Heart right ventricle (tissue), 16 donors: Measurements from ENCODE around the gene RRM2. TPM values are rescaled to one million over a fixed set of nuclear protein-coding genes. Genes with fewer than 3 reads are reported as not detected.
"Not testable (repeated sequence)": the region's sequence is repeated elsewhere in the genome, so short reads cannot be mapped to it uniquely, and the experiment has no call there.

ENCODE experiments used
- ATAC-seq, 8 donors: fragments of 200-7000 bp; cut with Tn5 transposase; one replicate each; pipeline ENCODE4 v1.9.1; 2020; ENCODE audit warnings: mild to moderate bottlenecking in 8 of 8, moderate library complexity in 8 of 8, moderate number of reproducible peaks in 1 of 8
- DNase-seq, 2 donors: peaks; one replicate each; pipeline ENCODE4 v3.0.0-alpha.2; 2020
- H3K27ac ChIP-seq, 10 donors: fragments of 200-600 bp; sonication (generic) in 2 of 10; one replicate each; pipeline versions ENCODE4 v1.5.0 to v1.8.0; 2020 to 2022; ENCODE audit warnings: mild to moderate bottlenecking in 3 of 10
- H3K27me3 ChIP-seq, 7 donors: fragments of 200-600 bp; one replicate each; pipeline ENCODE4 v1.8.0; 2021 to 2022; ENCODE audit warnings: mild to moderate bottlenecking in 2 of 7
- H3K36me3 ChIP-seq, 9 donors: fragments of 200-600 bp; sonication (generic) in 1 of 9; one replicate each; pipeline versions ENCODE4 v1.5.0 to v1.8.0; 2020 to 2022; ENCODE audit warnings: mild to moderate bottlenecking in 2 of 9
- H3K4me1 ChIP-seq, 9 donors: fragments of 200-600 bp; sonication (generic) in 1 of 9; one replicate each; pipeline versions ENCODE4 v1.5.0 to v1.8.0; 2020 to 2022; ENCODE audit warnings: mild to moderate bottlenecking in 4 of 9
- H3K4me3 ChIP-seq, 10 donors: fragments of 200-600 bp; sonication (generic) in 2 of 10; one replicate each; pipeline versions ENCODE4 v1.5.0 to v1.8.0; 2020 to 2022; ENCODE audit warnings: mild to moderate bottlenecking in 7 of 10, moderate library complexity in 2 of 10
- H3K9me3 ChIP-seq, 11 donors: fragments of 200-600 bp in 10 of 11; sonication (generic) in 2 of 11; one replicate each; pipeline versions ENCODE4 v1.5.0 to v1.8.0; 2013 to 2022; ENCODE audit warnings: mild to moderate bottlenecking in 2 of 11, control low read depth in 1 of 11, moderate library complexity in 1 of 11
- WGBS, 2 donors: extraction: QIAGEN DNeasy Blood & Tissue Kit; methylation state at CpG; one replicate each; pipeline ENCODE4 v1.1.7; 2013; ENCODE audit warnings: inconsistent platforms in 1 of 2; 5-methylcytosine and 5-hydroxymethylcytosine counted together
- intact Hi-C, 10 donors: fragments of 100-400 bp; cut with DNase I; formaldehyde crosslinking; loops; one replicate each; pipeline versions ENCODE4 v1.11.1 to v1.14.2; 2022
- polyA plus RNA-seq, 2 donors: library from polyadenylated mRNA; stranded (reverse); fragments of 200-250 nt; gene quantifications; one replicate each; pipeline ENCODE4 v1.2.3, GENCODE V29; 2013
- total RNA-seq, 10 donors: library from RNA; stranded (reverse); fragmentation: NEBNext Ultra II Directional in 3 of 10; extraction: Animal tissue kit (Norgen Biotek cat#: 25700) in 3 of 10; gene quantifications; one replicate each; pipeline versions ENCODE4 v1.2.1 to v1.2.4, GENCODE V29; 2021 to 2023
- TF ChIP-seq, protein P1 (sequence below), 9 donors: fragments of 200-600 bp; sonication (generic) in 2 of 9; IDR thresholded peaks; one replicate each; pipeline versions ENCODE4 v1.5.0 to v1.8.0; 2021 to 2022; ENCODE audit warnings: antibody characterized with exemption in 9 of 9, mild to moderate bottlenecking in 5 of 9, moderate library complexity in 1 of 9
- donor health status: Arrhythmogenic right ventricular cardiomyopathy.
- donor health status: ischemic (EF 13 %, LVEDD 7.1; RV severe dilation, severe dysfunction).
- donor health status: healthy with polysubstance abuse.
- donor health status: DM: no; HTN: yes; CAD: no.
- donor health status: DM: no; HTN: no; CAD: no.
- donor health status: ischemic (EF 25% LVEDD 6.9; RV normal size, moderate dysfunction).
- donor health status: ischemic (EF 25% LVEDD 5.7; RV mildly dilated, moderate dysfunction).
- donor health status: healthy.
- donor health status: DM: yes; HTN: yes; CAD: no.
- donor health status: Ischemic cardiomyopathy.
- donor health status: ischemic (EF 35%, LVEDD 5.7; RV mildly dilated, moderate dysfunction).
- donor health status: nonischemic (EF 11% LVEDD 7.7; RV severe dilation, severe dysfunction).
- donor health status: DM: yes; HTN: yes; CAD: no.
- donor health status: PGD.
- donor health status: ischemic (EF 29% LVEDD 5.4; RV normal size, mild dysfunction).
- donor health status: nonischemic (EF 23%, LVEDD 6.1; RV moderate dilation, normal function).

RRM2 gene
- total and polyA plus RNA-seq, 12 donors: 0.08 to 18.7 (median 0.85) TPM

- ATAC-seq (no peak), DNase-seq (no peak)
- Histone ChIP-seq H3K4me3 (no peak overlapping the region), H3K36me3 (no peaks in the 10 kb centered on the region), H3K27ac (no peak overlapping the region), H3K9me3 (peaks cover 0 to 7% (median 0%) of the 10 kb centered on the region in 11 donors), H3K27me3 (no peaks in the 10 kb centered on the region), H3K4me1 (peaks cover 0 to 22% (median 3%) of the 10 kb centered on the region in 9 donors)
- TF ChIP-seq, protein P1, sequence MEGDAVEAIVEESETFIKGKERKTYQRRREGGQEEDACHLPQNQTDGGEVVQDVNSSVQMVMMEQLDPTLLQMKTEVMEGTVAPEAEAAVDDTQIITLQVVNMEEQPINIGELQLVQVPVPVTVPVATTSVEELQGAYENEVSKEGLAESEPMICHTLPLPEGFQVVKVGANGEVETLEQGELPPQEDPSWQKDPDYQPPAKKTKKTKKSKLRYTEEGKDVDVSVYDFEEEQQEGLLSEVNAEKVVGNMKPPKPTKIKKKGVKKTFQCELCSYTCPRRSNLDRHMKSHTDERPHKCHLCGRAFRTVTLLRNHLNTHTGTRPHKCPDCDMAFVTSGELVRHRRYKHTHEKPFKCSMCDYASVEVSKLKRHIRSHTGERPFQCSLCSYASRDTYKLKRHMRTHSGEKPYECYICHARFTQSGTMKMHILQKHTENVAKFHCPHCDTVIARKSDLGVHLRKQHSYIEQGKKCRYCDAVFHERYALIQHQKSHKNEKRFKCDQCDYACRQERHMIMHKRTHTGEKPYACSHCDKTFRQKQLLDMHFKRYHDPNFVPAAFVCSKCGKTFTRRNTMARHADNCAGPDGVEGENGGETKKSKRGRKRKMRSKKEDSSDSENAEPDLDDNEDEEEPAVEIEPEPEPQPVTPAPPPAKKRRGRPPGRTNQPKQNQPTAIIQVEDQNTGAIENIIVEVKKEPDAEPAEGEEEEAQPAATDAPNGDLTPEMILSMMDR (IDR thresholded peaks at IDR 0.05): no peak
- WGBS, 2 donors: 59 to 63% methylated on average over 7 of the region's 7 CpGs
- intact Hi-C loops: no loop called here
Measured at GRCh38 chr2:10101491-10101890, 21.0 kb upstream of the RRM2 start.

- Histone ChIP-seq H3K9me3 (peaks cover 0 to 12% (median 0%) of the 10 kb centered on the region in 11 donors), H3K27me3 (no peaks in the 10 kb centered on the region), H3K27ac (no peak overlapping the region), H3K4me3 (no peak overlapping the region), H3K36me3 (no peaks in the 10 kb centered on the region), H3K4me1 (peaks cover 0 to 14% (median 0%) of the 10 kb centered on the region in 9 donors)
- 70 to 82% methylated on average over 6 of the region's 6 CpGs for WGBS, 2 donors
- TF ChIP-seq, protein P1 (IDR thresholded peaks at IDR 0.05): no peak
- intact Hi-C loops: no loop called here
- ATAC-seq (peak in 1 of 8 donors; percentile 17), DNase-seq (no peak)
Measured at GRCh38 chr2:10103179-10103578, 19.4 kb upstream of the RRM2 start.

DNA sequence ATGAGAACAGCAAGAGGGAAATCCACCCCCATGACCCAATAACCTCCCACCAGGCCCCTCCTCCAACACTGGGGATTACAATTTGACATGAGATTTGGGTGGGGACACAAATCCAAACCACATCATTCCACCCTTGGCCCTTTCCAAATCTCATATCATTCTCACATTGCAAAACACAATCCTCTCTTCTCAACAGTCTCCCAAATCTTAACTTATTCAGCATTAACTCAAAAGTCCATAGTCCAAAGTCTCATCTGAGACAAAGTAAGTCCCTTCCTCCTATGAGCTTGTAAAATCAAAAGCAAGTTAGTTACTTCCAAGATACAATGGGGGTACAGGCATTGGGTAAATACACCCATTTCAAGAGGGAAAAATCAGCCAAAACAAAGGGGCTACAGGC lies 17.6 kb upstream of the RRM2 start:
- ATAC-seq, H3K27ac ChIP-seq, intact Hi-C loops, H3K27me3 ChIP-seq, DNase-seq, H3K4me3 ChIP-seq, H3K36me3 ChIP-seq: not testable (repeated sequence)
- H3K9me3 ChIP-seq: peaks cover 0 to 12% (median 0%) of the 10 kb centered on the region in 11 donors
- peaks cover 0 to 14% (median 0%) of the 10 kb centered on the region in 9 donors for H3K4me1 ChIP-seq

DNA sequence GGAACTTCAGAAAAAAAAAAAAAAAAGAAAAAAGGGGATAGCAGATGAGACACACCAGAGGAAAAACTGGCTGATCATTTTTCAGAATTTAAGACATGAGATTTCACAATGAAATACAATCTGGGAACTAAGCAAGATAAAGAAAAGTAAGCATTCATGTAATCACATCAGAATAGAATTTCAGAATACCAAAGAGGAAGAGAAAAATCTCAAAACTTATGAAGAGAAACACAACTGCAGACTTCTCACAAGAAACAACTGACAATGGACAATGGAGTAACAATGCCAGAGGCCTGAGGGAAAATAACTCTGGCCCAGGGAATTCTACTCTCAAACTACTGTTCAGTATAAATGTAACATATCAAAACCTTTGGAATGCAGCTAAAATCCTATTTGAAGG lies 13.2 kb upstream of the RRM2 start:
- intact Hi-C loops: no loop called here
- Histone ChIP-seq H3K9me3 (peaks cover 0 to 12% (median 0%) of the 10 kb centered on the region in 11 donors), H3K36me3 (no peaks in the 10 kb centered on the region), H3K27me3 (no peaks in the 10 kb centered on the region), H3K4me1 (no peaks in the 10 kb centered on the region), H3K27ac (no peak overlapping the region), H3K4me3 (no peak overlapping the region)
- no peak for DNase-seq
- TF ChIP-seq, protein P1 (IDR thresholded peaks at IDR 0.05): no peak
- ATAC-seq: no peak

- intact Hi-C loops: no loop called here
- Histone ChIP-seq H3K9me3 (no peaks in the 10 kb centered on the region), H3K4me1 (peaks cover 14 to 48% (median 27%) of the 10 kb centered on the region in 9 donors), H3K27me3 (peaks cover 11 to 22% (median 14%) of the 10 kb centered on the region in 7 donors), H3K27ac (no peak overlapping the region), H3K36me3 (no peaks in the 10 kb centered on the region), H3K4me3 (no peak overlapping the region)
- ATAC-seq: no peak
- WGBS, 2 donors: 97% methylated on average over 3 of the region's 3 CpGs
- TF ChIP-seq, protein P1 (IDR thresholded peaks at IDR 0.05): no peak
- no peak for DNase-seq
Measured at GRCh38 chr2:10119027-10119325, 3.6 kb upstream of the RRM2 start.
